Midbrain (tissue), 1 donor: ENCODE measurements around the gene THOC2.

Experiments used
- DNase-seq: peaks from one replicate; lab custom pipeline; 2025; lab: John Stamatoyannopoulos, UW

Gene THOC2

DNA sequence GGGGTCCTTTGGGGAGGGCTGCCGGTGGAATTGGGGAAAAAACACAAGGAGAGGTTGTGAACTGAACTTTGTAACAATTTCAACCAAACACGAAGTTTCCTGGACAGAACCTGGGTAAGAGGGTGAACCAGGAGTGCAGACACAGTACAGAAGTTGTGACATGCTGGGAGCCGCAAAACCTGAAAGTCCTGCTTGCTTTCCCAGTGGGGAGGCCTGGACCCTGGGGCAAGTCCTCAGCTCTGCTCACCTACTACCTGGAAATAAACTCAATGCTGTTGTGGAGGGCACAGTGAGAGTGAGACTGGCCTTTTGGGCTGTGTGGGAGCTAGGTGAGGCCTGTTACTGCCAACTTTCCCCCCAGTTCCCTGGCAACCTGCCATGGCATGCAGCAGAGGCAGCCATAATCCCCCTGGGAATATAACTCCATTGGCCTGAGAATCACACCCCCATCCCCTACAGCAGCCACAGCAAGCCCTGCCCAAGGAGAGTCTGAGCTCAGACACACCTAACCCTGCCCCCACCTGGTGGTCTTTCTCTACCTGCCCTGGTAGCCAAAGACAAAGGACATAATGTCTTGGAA lies 162.8 kb downstream of the THOC2 start:
- DNase-seq: no peak

DNA sequence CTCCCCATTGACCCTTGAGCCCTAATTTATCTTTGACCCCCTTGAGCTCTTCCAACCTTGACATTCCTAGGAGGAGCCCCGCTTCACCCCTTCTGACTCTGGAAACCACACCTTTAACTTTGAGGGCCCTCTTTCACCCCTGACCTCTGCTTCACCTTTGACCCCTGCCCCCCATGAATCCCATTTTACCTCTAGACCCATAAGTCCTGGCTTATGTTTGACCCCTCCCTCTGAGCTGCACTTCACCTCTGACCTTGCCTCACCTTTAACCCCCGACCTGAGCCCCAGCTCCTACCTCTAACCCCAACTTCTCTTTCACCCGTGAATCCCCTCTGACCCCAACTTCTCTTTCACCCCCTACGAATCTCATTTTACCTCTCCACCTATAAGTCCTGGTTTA lies 169.7 kb downstream of the THOC2 start:
- no peak for DNase-seq

DNA sequence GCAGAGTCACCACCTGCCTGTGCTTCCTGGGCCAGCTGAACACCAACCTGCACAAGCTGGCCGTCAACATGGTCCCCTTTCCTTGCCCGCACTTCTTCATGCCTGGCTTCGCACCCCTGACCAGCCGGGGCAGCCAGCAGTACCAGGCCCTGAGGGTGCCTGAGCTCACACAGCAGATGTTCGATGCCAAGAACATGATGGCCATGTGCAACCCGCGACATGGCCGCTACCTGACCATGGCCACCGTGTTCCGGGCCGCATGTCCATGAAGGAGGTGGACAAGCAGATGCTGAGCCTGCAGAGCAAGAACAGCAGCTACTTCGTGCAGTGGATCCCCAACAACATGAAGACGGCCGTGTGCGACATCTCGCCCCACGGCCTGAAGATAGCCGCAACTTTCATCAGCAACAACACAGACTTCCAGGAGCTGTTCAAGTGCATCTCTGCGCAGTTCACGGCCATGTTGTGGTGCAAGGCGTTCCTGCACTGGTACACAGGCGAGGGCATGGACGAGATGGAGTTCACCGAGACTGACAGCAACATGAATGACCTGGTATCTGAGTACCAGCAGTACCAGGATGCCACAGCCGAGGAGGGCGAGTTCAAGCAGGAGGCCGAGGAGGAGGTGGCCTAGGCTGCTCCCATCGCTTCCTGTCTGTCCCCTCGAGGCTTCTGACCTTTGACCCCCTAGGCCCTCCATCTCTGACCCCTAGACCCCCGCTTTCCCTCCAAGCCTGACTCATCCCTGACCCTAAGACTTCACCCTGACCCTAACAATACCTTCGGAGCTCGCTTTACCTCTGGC lies 170.3 kb downstream of the THOC2 start:
- DNase-seq: no peak

DNA sequence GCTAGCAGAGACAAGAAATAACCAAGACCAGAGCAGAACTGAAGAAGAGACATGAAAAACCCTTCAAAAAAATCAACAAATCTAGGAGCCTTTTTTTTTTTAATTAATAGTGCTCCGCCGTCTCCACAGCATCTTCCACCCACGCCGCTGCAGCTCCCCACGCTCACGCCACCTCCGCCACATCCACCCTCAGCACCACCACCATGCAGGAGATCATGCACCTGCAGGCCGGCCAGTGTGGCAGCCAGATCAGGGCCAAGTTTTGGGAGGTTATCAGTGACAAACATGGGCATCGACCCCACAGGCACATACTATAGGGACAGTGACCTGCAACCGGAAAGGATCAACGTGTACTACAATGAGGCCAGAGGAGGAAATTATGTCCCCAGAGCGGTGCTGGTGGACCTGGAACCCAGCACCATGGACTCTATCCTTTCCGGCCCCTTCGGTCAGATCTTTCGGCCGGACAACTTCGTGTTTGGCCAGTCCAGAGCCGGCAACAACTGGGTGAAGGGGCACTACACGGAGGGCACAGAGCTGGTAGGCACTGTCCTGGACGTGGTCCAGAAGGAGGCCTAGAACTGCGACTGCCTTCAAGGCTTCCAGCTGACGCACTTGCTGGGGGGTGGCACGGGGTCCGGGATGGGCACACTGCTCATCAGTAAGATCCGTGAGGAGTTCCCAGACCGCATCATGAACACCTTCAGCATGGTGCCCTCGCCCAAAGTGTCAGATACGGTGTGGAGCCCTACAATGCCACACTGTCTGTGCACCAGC lies 171.2 kb downstream of the THOC2 start:
- DNase-seq: no peak

DNA sequence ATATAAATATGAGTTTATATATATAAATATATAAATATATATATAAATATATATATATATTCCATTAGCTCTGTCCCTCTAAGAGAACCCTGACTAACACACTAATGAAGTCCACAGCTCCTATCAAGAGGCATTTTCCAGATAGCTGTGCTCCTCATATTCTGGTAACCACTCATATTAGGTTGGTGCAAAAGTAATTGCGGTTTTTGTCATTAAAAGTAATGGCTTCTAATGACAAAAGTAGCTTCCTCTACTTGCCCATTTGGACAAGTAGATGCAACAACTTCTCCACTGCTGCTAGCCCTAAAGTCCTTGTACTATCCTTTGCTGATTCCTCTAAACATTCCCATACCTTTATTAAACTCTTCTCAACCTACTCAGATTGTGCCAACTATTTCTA lies 182.0 kb downstream of the THOC2 start:
- no peak for DNase-seq
